Endothelial cell of umbilical vein (primary cell): ENCODE results near the gene BANF2.

ENCODE experiments used
- EZH2 ChIP-seq: IDR thresholded peaks from 2 replicates; pipeline ENCODE4 v1.6.1; 2012; ENCODE audit warnings: borderline replicate concordance, low read depth, mild to moderate bottlenecking, moderate library complexity, low read length, inconsistent platforms; ENCODE audit not compliant: severe bottlenecking
- GATA2 ChIP-seq: IDR thresholded peaks from 2 replicates; pipeline ENCODE4 v1.7.0; 2011; ENCODE audit warnings: low read depth, mild to moderate bottlenecking, moderate library complexity, mixed read lengths, low read length; ENCODE audit not compliant: insufficient read length, insufficient read depth
- JUN ChIP-seq: IDR thresholded peaks from 2 replicates; pipeline ENCODE4 v1.6.1; 2011; ENCODE audit warnings: borderline replicate concordance, low read depth; ENCODE audit not compliant: insufficient read length, insufficient read depth
- MYC ChIP-seq: IDR thresholded peaks from one replicate; pipeline ENCODE4 v1.6.1; 2011; ENCODE audit warnings: mild to moderate bottlenecking, low read depth, low read length
- POLR2A ChIP-seq: IDR thresholded peaks from 2 replicates; pipeline ENCODE4 v1.6.1; 2012; ENCODE audit warnings: low read depth, mild to moderate bottlenecking, control low read depth, low read length
- POLR2AphosphoS5 ChIP-seq: IDR thresholded peaks from 2 replicates; pipeline ENCODE4 v1.6.1; 2012; ENCODE audit warnings: low read depth, mild to moderate bottlenecking, control low read depth, low read length, moderate library complexity; ENCODE audit not compliant: insufficient read depth
- TF ChIP-seq, protein P1 (sequence below), 2 donors: IDR thresholded peaks; 1 replicate in 1 of 2; 2 replicates in 1 of 2; pipeline ENCODE4 v1.5.1; 2011; ENCODE audit warnings: low read length in 2 of 2, mild to moderate bottlenecking in 2 of 2, moderate library complexity in 2 of 2, control low read depth in 1 of 2, inconsistent platforms in 1 of 2, low read depth in 1 of 2; ENCODE audit not compliant: insufficient read depth in 1 of 2; ENCODE audit errors: extremely low read depth in 1 of 2
- TF ChIP-seq, protein P2 (sequence below): IDR thresholded peaks from 2 replicates; pipeline ENCODE4 v1.6.1; 2011; ENCODE audit not compliant: insufficient read depth, insufficient read length

DNA sequence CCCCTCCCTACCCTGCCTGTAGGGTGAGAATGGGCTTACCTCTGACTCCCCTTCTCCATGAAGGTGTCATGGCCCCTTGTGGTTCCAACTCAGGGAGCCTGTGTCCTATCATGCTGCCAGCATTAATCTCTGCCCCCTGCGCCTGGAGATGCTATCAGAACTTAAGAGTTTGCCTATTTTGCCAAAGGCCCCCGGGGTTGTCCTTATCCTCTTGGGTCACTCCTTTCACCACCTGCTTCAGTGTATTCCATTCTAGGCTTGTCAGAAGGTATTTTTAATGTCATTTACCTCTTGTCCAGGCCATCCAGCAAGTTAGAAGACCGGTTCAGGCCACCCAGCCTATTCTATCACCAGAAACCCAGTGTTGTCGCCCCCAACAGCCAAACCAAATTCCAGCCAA, 28.2 kb upstream of the BANF2 start:
- TF ChIP-seq, protein P1, sequence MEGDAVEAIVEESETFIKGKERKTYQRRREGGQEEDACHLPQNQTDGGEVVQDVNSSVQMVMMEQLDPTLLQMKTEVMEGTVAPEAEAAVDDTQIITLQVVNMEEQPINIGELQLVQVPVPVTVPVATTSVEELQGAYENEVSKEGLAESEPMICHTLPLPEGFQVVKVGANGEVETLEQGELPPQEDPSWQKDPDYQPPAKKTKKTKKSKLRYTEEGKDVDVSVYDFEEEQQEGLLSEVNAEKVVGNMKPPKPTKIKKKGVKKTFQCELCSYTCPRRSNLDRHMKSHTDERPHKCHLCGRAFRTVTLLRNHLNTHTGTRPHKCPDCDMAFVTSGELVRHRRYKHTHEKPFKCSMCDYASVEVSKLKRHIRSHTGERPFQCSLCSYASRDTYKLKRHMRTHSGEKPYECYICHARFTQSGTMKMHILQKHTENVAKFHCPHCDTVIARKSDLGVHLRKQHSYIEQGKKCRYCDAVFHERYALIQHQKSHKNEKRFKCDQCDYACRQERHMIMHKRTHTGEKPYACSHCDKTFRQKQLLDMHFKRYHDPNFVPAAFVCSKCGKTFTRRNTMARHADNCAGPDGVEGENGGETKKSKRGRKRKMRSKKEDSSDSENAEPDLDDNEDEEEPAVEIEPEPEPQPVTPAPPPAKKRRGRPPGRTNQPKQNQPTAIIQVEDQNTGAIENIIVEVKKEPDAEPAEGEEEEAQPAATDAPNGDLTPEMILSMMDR (IDR thresholded peaks at IDR 0.05; ENCODE audit: extremely low read depth in 1 of 2, insufficient read depth in 1 of 2, low read depth in 1 of 2, low read length in 2 of 2) = no peak
- TF ChIP-seq POLR2A (no peak), POLR2AphosphoS5 (no peak), EZH2 (no peak), MYC (no peak), JUN (no peak), GATA2 (no peak)
- TF ChIP-seq, protein P2, sequence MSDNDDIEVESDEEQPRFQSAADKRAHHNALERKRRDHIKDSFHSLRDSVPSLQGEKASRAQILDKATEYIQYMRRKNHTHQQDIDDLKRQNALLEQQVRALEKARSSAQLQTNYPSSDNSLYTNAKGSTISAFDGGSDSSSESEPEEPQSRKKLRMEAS = no peak
